ENCODE results near the gene IPO4. TPM values are rescaled to one million over a fixed set of nuclear protein-coding genes. Genes with fewer than 3 reads are reported as not detected.
"Not testable (repeated sequence)": the region's sequence is repeated elsewhere in the genome, so short reads cannot be mapped to it uniquely, and the experiment has no call there.

Gene IPO4
- total RNA-seq, 1 experiment from 2014 or later, result 157 TPM

- peaks cover 34% of the 10 kb centered on the region for H3K36me3 ChIP-seq (ENCODE audit: insufficient read depth, low read length, poor library complexity, severe bottlenecking)
- DNase-seq (ENCODE audit: low spot score), result no peak
- intact Hi-C loops (cut with micrococcal nuclease; ENCODE audit: unreplicated experiment), result no loop called here
- H3K4me3 ChIP-seq (ENCODE audit: low read depth, low read length, poor library complexity, severe bottlenecking), result no peak overlapping the region
- CTCF ChIA-PET, result no interaction called here
- POLR2A ChIA-PET (ENCODE audit: low non-redundant PET), result no interaction called here
- no TSS peak for BruUV-seq (replicated peaks)
- TF ChIP-seq CTCF (conservative IDR thresholded peaks at IDR 0.05; ENCODE audit: low read depth, low read length), result no peak
- H3K4me1 ChIP-seq (ENCODE audit: insufficient read depth, low read length, poor library complexity, severe bottlenecking), result no peaks in the 10 kb centered on the region
- H3K27me3 ChIP-seq (replicated peaks; ENCODE audit: insufficient read depth, low read depth, low read length, poor library complexity), result no peaks in the 10 kb centered on the region
- no peaks in the 10 kb centered on the region for H3K9me3 ChIP-seq (ENCODE audit: low read depth, low read length, poor library complexity, severe bottlenecking)
- no peak overlapping the region for H3K27ac ChIP-seq (ENCODE audit: low read depth, low read length, poor library complexity, severe bottlenecking)
Observed at GRCh38 chr14:24207104-24207551, 18.5 kb upstream of the IPO4 start.

- no peak overlapping the region for H3K4me3 ChIP-seq (ENCODE audit: low read depth, low read length, poor library complexity, severe bottlenecking)
- ChIA-PET CTCF (no interaction called here), POLR2A (ENCODE audit: low non-redundant PET) (no interaction called here)
- H3K4me1 ChIP-seq (ENCODE audit: insufficient read depth, low read length, poor library complexity, severe bottlenecking), result no peaks in the 10 kb centered on the region
- BruUV-seq (replicated peaks), result no TSS peak
- DNase-seq (ENCODE audit: low spot score), result no peak
- H3K36me3 ChIP-seq (ENCODE audit: insufficient read depth, low read length, poor library complexity, severe bottlenecking), result peaks cover 37% of the 10 kb centered on the region
- H3K27me3 ChIP-seq (replicated peaks; ENCODE audit: insufficient read depth, low read depth, low read length, poor library complexity), result no peaks in the 10 kb centered on the region
- intact Hi-C loops (cut with micrococcal nuclease; ENCODE audit: unreplicated experiment), result no loop called here
- no peak for TF ChIP-seq CTCF (conservative IDR thresholded peaks at IDR 0.05; ENCODE audit: low read depth, low read length)
- TF ChIP-seq EZH2 (IDR thresholded peaks at IDR 0.05; ENCODE audit: borderline replicate concordance, low read depth, low read length, poor library complexity, severe bottlenecking), result no peak
- H3K9me3 ChIP-seq (ENCODE audit: low read depth, low read length, poor library complexity, severe bottlenecking), result no peaks in the 10 kb centered on the region
- no peak overlapping the region for H3K27ac ChIP-seq (ENCODE audit: low read depth, low read length, poor library complexity, severe bottlenecking)
Observed at GRCh38 chr14:24206260-24207103, 17.9 kb upstream of the IPO4 start.

- H3K4me3 ChIP-seq (ENCODE audit: low read depth, low read length, poor library complexity, severe bottlenecking), result no peak overlapping the region
- no TSS peak for BruUV-seq (replicated peaks)
- TF ChIP-seq CTCF (conservative IDR thresholded peaks at IDR 0.05; ENCODE audit: low read depth, low read length), result no peak
- TF ChIP-seq EZH2 (IDR thresholded peaks at IDR 0.05; ENCODE audit: borderline replicate concordance, low read depth, low read length, poor library complexity, severe bottlenecking), result no peak
- POLR2A ChIA-PET (ENCODE audit: low non-redundant PET), result interaction anchor here (0.7 kb wide), 1 partner anchor 80 kb away, joined by 3 read pairs; no protein-coding TSS in a partner anchor
- H3K27me3 ChIP-seq (replicated peaks; ENCODE audit: insufficient read depth, low read depth, low read length, poor library complexity), result no peaks in the 10 kb centered on the region
- DNase-seq (ENCODE audit: low spot score), result no peak
- no peaks in the 10 kb centered on the region for H3K9me3 ChIP-seq (ENCODE audit: low read depth, low read length, poor library complexity, severe bottlenecking)
- H3K4me1 ChIP-seq (ENCODE audit: insufficient read depth, low read length, poor library complexity, severe bottlenecking), result no peaks in the 10 kb centered on the region
- H3K36me3 ChIP-seq (ENCODE audit: insufficient read depth, low read length, poor library complexity, severe bottlenecking), result peaks cover 23% of the 10 kb centered on the region
- no peak overlapping the region for H3K27ac ChIP-seq (ENCODE audit: low read depth, low read length, poor library complexity, severe bottlenecking)
- CTCF ChIA-PET, result no interaction called here
- intact Hi-C loops (cut with micrococcal nuclease; ENCODE audit: unreplicated experiment), result no loop called here
Observed at GRCh38 chr14:24204163-24205146, 15.8 kb upstream of the IPO4 start.

GRCh38 chr14:24203249-24203886 is 14.8 kb upstream of the IPO4 start:
- H3K9me3 ChIP-seq (ENCODE audit: low read depth, low read length, poor library complexity, severe bottlenecking); H3K27ac ChIP-seq (ENCODE audit: low read depth, low read length, poor library complexity, severe bottlenecking); intact Hi-C loops (cut with micrococcal nuclease; ENCODE audit: unreplicated experiment); H3K27me3 ChIP-seq (replicated peaks; ENCODE audit: insufficient read depth, low read depth, low read length, poor library complexity); H3K4me3 ChIP-seq (ENCODE audit: low read depth, low read length, poor library complexity, severe bottlenecking); H3K4me1 ChIP-seq (ENCODE audit: insufficient read depth, low read length, poor library complexity, severe bottlenecking); BruUV-seq (replicated peaks); DNase-seq (ENCODE audit: low spot score): not testable (repeated sequence)
- CTCF ChIA-PET, result interaction anchor here (0.5 kb wide), 1 partner anchor 538 kb away, joined by 6 read pairs; no protein-coding TSS in a partner anchor
- POLR2A ChIA-PET (ENCODE audit: low non-redundant PET), result interaction anchor here (0.6 kb wide), 1 partner anchor 26 kb away, joined by 4 read pairs; no protein-coding TSS in a partner anchor
- peaks cover 20% of the 10 kb centered on the region for H3K36me3 ChIP-seq (ENCODE audit: insufficient read depth, low read length, poor library complexity, severe bottlenecking)
